Neural crest cell (in vitro differentiated cells): ENCODE results near the gene APBA1. TPM values are rescaled to one million over a fixed set of nuclear protein-coding genes. Genes with fewer than 3 reads are reported as not detected.

Experiments
- DNase-seq: peaks from one replicate; pipeline ENCODE4 v3.0.0; 2021; ENCODE audit warnings: low read depth, mixed read lengths, low spot score
- H3K27ac Mint-ChIP-seq: one replicate; pipeline ENCODE4 v1.8.0; 2021; ENCODE audit warnings: mild to moderate bottlenecking, mixed read lengths; ENCODE audit not compliant: unreplicated experiment
- H3K27me3 Mint-ChIP-seq: 2 replicates; pipeline ENCODE4 v1.8.0; 2021; ENCODE audit warnings: low read depth, mild to moderate bottlenecking, mixed read lengths
- H3K36me3 Mint-ChIP-seq: 2 replicates; pipeline ENCODE4 v1.8.0; 2021; ENCODE audit warnings: low read depth, mild to moderate bottlenecking, mixed read lengths
- H3K4me1 Mint-ChIP-seq: 2 replicates; pipeline ENCODE4 v1.8.0; 2021; ENCODE audit warnings: mixed read lengths
- H3K4me3 Mint-ChIP-seq: one replicate; pipeline ENCODE4 v1.8.0; 2021; ENCODE audit warnings: mild to moderate bottlenecking, mixed read lengths
- H3K9me3 Mint-ChIP-seq: 2 replicates; pipeline ENCODE4 v1.8.0; 2021; ENCODE audit warnings: mixed read lengths
- CTCF ChIP-seq: fragments of 200-600 bp; sonication (generic); conservative IDR thresholded peaks from 2 replicates; pipeline ENCODE4 v1.5.0; 2021; ENCODE audit warnings: antibody characterized with exemption, mild to moderate bottlenecking
- total RNA-seq: library from RNA; stranded (reverse); gene quantifications from 2 replicates; pipeline ENCODE4 v1.2.1, GENCODE V29; 2021

Gene APBA1
- total RNA-seq, 1 donor from 2014 or later, result 3.7 TPM

- Mint-ChIP-seq H3K9me3 (no peaks in the 10 kb centered on the region), H3K27ac (no peak overlapping the region), H3K36me3 (no peaks in the 10 kb centered on the region), H3K4me3 (no peak overlapping the region), H3K27me3 (no peaks in the 10 kb centered on the region), H3K4me1 (peaks cover 15% of the 10 kb centered on the region)
- no peak for TF ChIP-seq CTCF
- DNase-seq, result no peak
Observed at GRCh38 chr9:69385581-69386033, 286.6 kb downstream of the APBA1 start.

- no peaks in the 10 kb centered on the region for H3K9me3 Mint-ChIP-seq
- peaks cover 27% of the 10 kb centered on the region for H3K4me1 Mint-ChIP-seq
- H3K4me3 Mint-ChIP-seq, result no peak overlapping the region
- no peaks in the 10 kb centered on the region for H3K36me3 Mint-ChIP-seq
- peak overlapping the region; percentile 47 for H3K27ac Mint-ChIP-seq
- no peak for TF ChIP-seq CTCF
- no peak for DNase-seq
- H3K27me3 Mint-ChIP-seq, result no peaks in the 10 kb centered on the region
Observed at GRCh38 chr9:69382135-69382534, 290.0 kb downstream of the APBA1 start.

- TF ChIP-seq CTCF, result no peak
- H3K36me3 Mint-ChIP-seq, result no peaks in the 10 kb centered on the region
Observed at GRCh38 chr9:69380811-69381210, 291.4 kb downstream of the APBA1 start.

GRCh38 chr9:69380301-69380700 is 291.9 kb downstream of the APBA1 start:
- Mint-ChIP-seq H3K36me3 (no peaks in the 10 kb centered on the region), H3K4me1 (peaks cover 36% of the 10 kb centered on the region), H3K27me3 (no peaks in the 10 kb centered on the region), H3K4me3 (no peak overlapping the region), H3K9me3 (no peaks in the 10 kb centered on the region), H3K27ac (no peak overlapping the region)
- TF ChIP-seq CTCF, result no peak
- DNase-seq, result no peak

More at GRCh38 chr9:69380811-69381210, 291.4 kb downstream of the APBA1 start:
- no peak for DNase-seq
- no peaks in the 10 kb centered on the region for H3K27me3 Mint-ChIP-seq
- no peaks in the 10 kb centered on the region for H3K9me3 Mint-ChIP-seq
- H3K4me1 Mint-ChIP-seq, result peaks cover 36% of the 10 kb centered on the region
- H3K4me3 Mint-ChIP-seq, result no peak overlapping the region
- H3K27ac Mint-ChIP-seq, result no peak overlapping the region

- Mint-ChIP-seq H3K4me3 (no peak overlapping the region), H3K36me3 (no peaks in the 10 kb centered on the region), H3K4me1 (peaks cover 40% of the 10 kb centered on the region), H3K27ac (no peak overlapping the region), H3K27me3 (no peaks in the 10 kb centered on the region), H3K9me3 (no peaks in the 10 kb centered on the region)
- TF ChIP-seq CTCF, result no peak
- no peak for DNase-seq
Observed at GRCh38 chr9:69379270-69379982, 292.7 kb downstream of the APBA1 start.
